ENCODE results near the gene GALNT2.

GALNT2 gene

DNA sequence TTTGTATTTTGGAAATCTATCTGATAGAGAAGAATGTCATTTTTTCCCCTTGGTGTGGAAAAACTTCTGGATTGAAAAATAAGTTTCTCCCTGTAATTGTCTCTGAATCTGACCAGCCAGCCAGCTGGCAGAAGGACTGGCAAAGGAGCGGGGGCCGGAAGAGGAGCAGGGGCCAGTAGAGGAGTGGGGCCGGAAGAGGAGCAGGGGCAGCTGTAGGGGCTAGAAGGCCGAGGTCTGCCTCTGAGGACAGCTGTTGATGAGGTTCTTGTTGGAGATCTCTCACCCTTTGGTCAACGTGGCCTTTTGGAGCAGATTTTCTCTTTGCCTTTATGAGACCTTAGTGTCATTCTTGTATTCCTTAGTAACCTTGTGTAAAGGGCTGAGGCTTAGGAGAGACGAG lies 121.8 kb downstream of the GALNT2 start:
- no peak for DNase-seq (ENCODE audit: low read depth)

DNA sequence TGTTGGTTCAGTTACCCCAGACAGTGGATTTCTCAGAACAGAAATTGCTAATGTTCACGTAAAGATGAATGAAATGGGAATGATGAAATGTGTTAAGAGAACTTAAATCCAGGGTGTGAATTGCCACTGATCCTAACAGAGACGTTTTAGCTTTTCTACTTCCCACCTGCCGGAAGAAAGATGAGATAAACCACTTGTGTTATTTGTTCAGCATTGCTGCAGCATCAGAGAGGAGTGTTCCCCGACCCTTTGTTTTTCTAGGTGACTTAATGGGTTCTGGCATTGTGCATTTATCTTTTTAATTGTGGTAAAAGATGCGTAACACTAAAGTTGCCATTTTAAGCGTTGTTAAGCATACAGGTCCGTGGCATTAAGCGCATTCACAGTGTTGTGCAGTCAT lies 122.3 kb downstream of the GALNT2 start:
- no peak for DNase-seq (ENCODE audit: low read depth)

DNA sequence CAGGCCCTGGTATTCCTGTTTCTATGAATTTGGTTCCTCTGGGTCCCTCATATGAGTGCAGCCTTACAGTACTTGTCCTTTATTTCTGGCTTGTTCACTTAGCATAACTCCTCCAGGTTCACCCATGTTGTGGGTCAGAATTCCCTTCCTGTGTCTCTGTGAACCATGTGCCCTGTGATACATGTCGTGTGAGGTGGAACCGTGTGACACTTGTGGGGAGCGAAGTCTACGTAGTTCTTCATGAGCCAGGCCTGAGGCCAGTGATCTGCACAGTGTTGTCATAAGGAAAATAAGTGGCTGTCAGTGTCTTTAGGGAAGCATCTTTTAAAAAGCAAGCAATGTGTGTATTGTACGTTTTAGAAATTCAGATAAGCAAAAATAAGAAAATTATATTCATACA lies 122.8 kb downstream of the GALNT2 start:
- DNase-seq (ENCODE audit: low read depth), result no peak

DNA sequence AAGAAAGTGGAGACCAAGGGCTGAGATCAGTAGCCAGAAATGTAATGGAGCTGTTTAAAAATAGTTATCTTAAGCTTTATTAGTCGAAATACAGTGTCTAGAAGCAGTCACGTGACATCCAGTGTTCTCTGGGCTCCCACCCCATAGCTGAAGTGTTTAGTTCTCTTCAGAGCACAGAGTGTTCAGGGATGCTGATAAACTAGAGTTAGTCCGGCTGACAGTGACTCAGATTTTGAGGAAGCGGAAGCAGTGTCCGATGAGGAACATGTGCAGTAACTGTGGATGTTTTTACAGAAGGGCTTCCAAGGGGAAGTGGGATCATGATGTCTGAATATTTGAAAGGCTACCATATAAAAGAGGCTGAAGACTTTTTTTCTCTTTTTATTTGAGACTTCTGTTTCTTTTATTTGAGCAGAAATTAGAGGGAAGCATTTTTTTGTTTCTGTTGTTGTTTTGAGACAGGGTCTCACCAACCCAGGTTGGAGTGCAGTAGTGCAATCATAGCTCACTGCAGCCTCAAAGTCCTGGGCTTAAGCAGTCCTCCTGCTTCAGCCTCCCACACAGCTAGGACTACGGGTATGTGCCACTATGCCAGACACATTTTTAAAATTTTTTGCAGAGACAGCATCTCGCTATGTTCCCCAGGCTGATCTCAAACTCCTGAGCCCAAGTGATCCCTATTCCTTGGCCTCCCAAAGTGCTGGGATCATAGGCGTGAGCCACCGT lies 124.2 kb downstream of the GALNT2 start:
- DNase-seq (ENCODE audit: low read depth), result no peak

DNA sequence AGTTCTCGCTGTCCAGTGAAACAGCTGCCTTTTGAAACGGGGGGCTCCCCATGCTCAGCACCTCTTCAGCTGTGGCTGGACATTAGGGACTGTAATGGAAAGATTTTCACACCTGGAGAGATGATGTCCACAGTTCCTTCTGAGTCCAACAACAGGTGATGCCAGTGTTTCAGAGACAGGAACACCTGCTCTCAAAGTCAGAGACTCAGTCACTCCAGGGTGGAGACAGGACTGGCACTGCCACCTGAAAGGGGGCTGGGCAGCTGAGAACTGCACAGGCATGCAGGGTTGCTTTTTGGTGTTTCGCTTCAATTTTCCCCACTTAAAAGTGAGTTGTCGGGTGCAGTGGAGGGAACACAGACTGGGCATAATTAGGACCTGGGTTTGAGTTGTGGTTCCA lies 124.8 kb downstream of the GALNT2 start:
- no peak for DNase-seq (ENCODE audit: low read depth)

DNA sequence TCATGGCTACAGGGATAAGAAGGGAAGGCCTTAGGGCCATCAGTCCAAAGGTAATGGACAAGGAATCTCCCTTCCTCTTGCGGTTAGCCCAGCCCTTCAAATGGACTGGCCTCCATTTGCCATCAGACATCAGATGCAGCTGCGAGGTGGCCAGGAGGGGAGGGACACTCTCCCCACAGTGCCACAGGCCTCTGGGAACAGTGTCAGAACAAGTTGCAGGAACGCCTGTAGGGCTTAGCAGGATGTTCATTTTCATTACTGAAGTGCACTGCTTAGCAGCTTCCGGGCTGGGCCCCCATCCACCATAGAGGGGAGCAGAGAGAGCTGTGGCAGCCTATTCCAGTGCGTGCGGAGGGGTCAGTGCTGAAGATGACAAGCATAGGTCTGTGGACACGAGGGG lies 127.5 kb downstream of the GALNT2 start:
- DNase-seq (ENCODE audit: low read depth), result no peak

DNA sequence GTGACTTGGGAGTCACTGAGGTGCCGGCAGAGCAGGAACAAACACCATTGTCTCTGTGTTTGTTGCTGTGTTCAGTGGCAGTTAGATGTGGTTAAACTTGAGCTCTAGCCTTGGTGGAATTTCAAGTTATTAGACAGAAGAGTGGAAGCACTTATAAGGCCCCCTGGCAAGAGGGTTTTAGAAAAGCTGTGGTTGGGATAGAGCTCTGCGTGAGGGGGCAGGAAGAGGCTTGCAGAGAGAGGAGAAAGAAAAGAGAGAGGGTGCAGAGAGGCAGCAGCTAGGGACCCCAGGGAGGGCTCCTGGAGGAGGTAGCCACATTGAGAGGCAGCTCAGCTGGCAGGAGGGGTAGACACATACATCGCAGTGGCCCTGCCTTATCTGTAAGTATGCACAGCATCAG lies 128.2 kb downstream of the GALNT2 start:
- no peak for DNase-seq (ENCODE audit: low read depth)

DNA sequence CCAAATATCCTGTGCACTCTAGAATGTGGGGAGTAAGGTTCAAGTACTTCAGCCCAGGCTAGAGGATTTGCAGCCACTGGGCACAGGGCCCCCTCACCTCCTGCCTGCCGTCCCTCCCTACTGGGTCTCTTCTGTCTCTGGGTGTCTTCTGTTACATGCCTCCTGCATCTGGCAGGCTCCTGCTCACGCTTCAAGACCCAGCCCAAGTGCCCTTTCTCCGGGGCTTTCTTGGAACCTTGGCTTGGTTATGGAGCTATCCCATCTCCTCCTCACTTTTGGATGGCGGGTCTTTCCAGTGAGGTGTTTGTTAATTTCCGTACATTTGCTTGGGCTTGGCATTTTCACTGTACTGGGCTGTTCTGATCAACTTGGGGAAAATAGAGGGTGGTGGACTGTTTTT lies 129.0 kb downstream of the GALNT2 start:
- no peak for DNase-seq (ENCODE audit: low read depth)

DNA sequence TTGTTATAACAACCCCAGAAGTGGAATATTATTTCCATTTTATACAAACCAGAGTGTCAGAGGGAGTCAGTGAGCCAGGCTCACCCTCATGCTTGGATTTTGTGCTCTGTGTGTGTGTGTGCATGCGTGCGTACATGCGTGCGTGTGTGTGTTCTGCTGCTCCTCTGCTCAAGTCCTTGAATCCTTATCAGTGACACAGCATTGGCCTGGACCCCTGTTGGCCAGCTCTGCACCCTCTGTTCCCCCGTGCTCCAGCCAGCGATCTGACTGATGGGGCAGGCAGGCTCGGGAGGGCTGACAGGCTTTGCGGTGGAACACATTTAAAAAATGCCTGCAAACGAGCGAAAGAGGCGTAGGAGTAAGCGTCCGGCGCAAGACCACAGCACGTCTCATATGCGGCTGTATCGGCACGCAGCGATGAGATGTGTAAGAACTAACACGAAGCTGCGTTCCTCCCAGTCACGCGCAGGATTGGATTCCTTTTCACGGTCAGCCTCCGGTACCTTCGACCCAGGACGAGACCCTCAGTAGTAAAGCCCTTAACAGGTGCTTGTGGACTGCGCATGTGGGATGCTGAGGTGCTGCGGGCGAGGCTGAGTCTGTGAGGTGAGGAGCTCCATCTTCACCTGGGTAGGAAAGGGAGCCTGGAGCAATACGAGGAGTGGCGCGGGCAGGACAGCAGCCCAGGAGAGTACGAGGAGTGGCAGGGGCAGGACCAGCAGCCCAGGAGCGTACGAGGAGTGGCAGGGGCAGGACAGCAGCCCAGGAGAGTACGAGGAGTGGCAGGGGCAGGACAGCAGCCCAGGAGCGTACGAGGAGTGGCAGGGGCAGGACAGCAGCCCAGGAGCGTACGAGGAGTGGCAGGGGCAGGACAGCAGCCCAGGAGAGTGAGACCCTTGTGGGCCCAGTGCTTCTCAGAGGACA lies 130.9 kb downstream of the GALNT2 start:
- DNase-seq (ENCODE audit: low read depth), result no peak

DNA sequence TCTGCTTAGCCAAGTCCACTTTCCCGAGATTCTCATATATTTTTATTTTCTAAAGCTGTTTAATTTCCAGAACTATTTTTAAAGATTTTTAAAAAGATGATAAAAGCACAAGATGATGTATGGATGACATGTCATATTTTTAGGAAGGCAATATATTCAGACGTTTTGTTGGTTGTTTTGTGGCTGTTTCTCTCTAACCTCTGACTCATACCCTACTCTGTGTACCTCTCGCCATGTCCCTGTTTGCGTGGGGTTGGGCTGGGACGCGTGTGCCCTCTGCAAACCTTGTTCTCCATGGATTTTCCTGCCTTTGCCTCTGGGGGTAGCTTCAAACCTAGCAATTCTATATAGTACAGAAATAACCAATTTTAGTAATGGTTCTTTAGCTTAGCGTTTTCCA lies 132.0 kb downstream of the GALNT2 start:
- no peak for DNase-seq (ENCODE audit: low read depth)

DNA sequence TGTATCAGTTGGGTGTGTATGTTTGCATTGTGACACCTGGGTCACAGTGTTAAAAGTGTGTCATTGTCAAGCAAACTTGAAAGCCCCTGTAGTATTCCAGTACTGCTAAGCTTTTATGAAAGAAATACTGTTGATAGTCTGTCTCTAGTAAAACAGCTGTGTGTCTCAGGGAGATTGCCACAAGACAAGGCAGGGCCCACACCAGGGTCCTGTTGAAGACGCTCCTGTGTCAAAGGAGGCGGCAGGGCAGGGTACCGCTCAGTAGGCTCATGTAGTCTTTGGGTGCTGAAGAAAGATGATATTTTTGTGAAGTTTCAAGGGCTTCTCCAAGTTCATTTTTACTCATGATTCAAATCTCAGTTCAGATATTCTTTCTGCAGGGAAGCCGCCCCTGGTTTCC lies 132.5 kb downstream of the GALNT2 start:
- DNase-seq (ENCODE audit: low read depth), result no peak

DNA sequence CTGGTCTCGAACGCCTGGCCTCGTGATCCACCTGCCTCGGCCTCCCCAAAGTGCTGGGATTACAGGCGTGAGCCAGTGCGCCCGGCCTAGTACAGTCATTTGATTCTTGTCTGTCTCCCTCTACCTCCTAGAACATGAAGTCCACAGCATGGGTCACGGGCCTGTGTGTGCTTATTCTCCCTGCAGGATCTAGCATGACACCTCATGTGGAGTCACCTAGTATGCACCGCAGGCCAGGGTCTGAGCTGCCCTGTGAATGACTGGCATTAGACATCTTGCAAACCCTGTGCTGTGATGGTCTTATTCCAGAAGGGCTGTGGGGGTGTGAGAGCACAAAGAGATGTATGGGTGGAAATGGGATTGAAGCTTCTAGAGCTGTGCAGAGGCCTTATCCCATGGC lies 133.2 kb downstream of the GALNT2 start:
- DNase-seq (ENCODE audit: low read depth), result no peak

DNA sequence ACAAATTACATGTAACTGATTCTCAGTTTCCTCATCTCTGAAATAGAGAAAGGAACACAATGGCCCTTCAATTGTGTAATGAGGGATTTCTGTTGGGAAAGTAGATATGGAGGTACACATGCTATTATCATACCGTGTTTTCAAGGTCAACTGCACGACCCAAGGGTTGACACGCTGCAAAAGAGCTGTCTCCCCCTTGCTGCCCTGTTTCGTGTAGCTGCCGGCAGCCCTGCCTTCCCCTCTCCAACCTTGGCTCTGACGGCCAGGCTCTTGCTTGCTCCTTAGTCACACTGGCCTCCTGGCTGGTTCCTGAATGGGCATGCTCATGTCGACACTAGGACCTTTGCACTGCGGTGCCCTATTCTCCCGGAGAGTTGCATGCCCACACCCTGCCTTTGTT lies 134.4 kb downstream of the GALNT2 start:
- DNase-seq (ENCODE audit: low read depth), result no peak

DNA sequence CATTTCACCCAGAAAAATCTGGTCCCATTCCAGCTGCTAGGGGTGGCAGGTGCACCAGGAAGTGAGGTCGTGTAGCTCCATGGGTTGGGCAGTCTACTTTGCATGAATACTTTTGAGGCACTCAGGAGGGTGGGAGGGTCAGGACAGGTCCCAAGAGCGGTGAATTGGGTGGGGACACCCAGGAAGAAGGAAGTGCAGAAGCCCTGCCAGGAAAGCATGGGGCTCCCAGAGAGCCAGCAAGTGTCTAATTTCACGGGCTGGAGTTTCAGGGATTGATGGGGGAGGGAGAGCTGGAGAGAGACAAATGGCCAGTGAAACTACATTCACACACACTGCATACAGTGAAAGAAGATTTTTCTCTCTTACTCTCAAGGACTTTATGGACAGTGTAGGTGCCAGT lies 137.8 kb downstream of the GALNT2 start:
- no peak for DNase-seq (ENCODE audit: low read depth)

DNA sequence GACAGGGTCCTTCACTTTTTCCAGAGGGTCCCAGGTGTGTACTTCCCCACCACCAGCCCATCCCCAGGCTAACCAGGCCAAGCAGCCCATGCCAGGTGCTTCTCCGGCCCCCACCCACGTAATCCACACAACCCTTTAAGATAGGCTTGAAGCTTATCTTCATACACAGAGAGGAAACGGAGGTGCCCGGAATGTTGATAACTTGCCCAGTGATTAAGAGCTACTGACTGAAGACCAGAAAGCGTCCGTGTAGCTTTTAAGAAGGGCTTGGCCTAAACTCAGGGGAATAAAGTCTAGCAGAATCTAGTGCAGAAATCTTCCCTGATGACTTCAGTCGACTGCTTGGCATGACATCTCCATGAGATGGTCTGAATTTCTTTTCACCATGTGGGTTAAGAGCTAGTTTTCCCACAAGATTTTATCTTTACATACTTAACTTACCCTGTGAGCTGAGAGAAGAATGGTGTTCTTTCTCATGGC lies 138.7 kb downstream of the GALNT2 start:
- DNase-seq (ENCODE audit: low read depth), result no peak

DNA sequence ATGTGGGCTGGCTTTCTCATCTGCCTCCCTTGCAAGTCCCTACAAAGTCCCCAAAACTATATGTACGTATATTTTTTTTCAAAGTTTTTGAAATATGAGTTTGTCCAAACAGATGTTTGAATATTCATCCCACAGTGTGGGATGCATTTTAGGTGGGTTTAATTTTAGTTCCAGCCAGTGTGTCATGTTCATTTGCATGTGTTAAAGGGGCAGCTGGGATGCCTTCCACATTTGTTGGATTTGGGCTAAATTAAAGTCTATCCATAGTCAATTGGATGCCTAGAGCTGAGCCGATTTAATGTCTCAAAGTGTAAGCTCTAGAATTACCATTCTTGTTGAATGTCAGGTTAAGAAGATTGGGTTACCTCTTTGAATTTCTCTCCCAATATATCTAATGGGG lies 139.2 kb downstream of the GALNT2 start:
- DNase-seq (ENCODE audit: low read depth), result no peak

DNA sequence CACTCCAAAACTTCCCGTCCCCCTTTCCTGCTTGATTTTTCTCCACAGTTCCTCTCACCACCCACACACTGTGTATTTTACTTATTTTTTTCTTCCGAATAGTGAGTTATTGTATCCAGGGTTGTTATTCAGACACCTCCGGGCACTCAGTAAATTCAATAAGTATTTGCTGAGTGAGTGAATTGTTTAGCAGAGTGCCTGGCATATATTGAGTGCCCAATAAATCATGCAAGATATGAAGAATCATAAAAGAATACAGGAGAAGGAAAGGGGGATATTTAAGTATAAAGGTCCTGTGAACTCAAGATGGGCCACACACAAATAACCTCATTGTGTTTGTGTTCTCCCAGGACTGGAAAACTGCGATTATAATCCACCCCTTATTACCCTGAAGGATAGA lies 139.9 kb downstream of the GALNT2 start:
- no peak for DNase-seq (ENCODE audit: low read depth)

DNA sequence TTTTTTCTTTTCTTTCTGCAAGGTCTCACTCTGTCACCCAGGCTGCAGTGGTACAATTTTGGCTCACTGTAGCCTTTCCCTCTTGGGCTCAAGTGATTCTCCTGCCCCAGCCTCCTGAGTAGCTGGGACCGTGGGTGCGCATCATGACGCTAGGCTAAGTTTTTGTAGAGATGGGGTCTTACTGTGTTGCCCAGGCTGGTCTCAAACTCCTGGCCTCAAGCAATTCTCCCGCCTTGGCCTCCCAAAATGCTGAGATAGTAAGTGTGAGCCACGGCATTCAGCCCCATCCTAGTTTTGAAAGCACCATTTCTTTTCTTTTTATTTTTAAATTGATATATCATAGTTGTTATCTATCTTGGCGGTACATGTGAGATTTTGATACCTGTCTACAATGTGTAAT lies 140.6 kb downstream of the GALNT2 start:
- no peak for DNase-seq (ENCODE audit: low read depth)

DNA sequence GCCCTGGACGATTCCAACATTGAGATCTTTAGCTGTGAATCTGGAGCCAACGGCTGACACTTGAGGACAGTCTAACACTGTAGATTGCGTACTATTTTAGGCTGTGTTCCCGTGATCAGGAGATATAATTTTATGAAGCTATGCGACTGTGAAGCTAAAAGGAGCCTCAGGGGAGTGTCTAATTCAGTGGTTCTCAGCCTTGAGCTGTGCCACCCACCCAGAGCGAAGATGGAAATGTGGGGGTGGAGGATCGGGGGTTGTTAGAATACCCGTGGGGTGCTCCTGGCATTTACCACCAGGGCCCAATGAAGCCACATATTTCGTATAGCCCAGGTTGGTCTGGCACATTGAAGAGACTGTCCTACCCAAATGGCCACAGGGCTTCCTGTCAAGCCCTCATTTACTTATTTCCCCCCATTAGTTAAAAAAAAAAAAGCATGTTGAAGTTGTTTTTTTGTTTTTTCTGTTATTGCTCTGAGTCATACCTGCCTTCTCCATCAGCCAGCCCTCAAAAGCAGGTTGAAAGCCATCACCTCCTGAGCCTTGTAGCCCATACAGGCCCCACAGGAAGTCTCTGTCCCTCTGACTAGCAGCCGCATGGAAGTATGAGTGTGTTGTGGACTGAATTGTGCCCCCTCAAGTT lies 141.7 kb downstream of the GALNT2 start:
- no peak for DNase-seq (ENCODE audit: low read depth)

DNA sequence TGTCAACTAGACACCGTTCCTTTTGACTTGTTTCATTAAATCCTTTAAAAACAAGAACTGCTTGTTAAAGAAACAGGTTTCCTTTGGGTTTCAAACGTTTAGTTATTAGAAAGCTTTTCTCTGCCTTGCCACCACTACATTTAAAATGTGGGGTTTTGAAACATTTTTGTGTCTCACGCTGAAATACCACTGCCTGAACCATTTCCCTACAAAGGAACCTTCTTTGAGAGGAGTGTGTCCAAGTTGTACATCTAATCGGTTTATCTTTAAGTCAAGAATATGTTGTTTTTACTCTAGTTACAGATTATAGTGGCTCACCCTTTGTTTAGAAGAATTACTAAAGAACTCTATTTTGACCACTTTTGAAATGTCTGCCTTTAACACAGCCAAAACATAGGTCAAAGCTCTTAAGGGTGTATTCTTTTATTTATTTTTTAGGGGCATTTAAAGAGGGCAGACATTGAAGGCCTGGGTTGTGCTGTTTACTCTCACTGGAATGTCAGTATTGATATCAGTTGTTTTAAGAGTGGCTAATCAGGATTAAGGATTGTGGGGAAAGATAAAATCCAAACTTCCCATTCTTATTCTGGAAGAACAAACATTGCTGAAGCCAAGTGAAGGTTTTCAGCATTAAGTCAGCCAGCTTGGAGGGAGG lies 143.4 kb downstream of the GALNT2 start:
- DNase-seq (ENCODE audit: low read depth), result no peak

DNA sequence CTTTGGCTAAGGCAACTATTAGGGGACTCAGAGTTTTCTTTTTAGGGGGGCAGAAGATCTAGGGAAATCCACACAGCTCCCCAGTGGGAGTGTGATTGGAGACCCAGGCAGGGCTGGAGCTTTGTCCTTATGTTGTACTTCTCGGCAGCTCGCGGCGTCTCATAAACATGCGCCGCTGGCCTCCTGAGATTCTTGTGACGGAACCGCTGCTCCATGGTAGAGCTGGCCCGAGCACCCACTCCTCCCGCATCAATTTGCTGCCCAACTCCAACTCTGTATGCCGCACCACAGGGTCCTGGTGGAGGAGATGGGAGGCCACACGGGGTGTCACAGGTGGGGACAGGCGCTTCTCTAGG lies 143.9 kb downstream of the GALNT2 start:
- no peak for DNase-seq (ENCODE audit: low read depth)

DNA sequence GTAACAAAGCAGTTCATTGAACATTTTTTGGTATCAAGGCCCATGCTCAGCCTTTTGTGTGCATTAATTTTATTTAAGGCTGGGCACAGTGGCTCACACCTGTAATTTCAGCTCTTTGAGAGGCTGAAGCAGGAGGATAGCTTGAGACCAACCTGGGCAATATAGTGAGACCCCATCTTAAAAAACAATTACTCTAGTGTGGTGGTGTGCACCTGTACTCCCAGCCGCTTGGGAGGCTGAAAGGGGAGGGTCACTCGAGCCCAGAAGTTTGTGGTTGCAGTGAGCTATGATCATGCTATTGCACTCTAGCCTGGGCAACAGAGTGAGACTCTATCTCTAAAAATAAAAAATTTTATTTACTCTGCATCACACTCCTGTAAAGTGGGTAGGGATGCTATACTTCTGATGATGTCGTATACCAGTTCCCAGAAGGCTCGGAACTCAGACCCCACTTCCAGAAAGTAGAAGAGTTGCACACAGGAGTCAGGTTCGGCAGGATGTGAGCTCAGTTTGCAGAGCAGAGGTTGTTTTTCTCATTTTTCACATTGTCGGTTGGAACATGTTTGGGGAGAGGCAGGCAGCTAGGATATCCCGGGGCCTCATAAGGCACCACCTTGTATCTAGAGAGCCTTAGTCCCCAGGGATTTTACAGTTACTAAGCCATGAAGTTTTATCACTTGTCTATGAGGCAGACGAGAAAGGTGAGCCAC lies 144.6 kb downstream of the GALNT2 start:
- DNase-seq (ENCODE audit: low read depth), result no peak

Measured in stimulated activated CD8-positive, alpha-beta memory T cell treated with anti-CD3 and anti-CD28 coated beads, Interleukin-7, amount 100 ng/mL, for 24 hours (primary cell).